Activated CD4-positive, alpha-beta T cell treated with anti-CD3 and anti-CD28 coated beads, Interleukin-2, amount 50 U/mL, for 48 hours (primary cell): Measurements from ENCODE around the gene TMCO5A.
"Not testable (repeated sequence)": the region's sequence is repeated elsewhere in the genome, so short reads cannot be mapped to it uniquely, and the experiment has no call there.

ENCODE experiments used
- DNase-seq, 2 experiments: peaks; one replicate each; pipeline ENCODE4 v3.0.0-alpha.2; 2020

TMCO5A gene

DNA sequence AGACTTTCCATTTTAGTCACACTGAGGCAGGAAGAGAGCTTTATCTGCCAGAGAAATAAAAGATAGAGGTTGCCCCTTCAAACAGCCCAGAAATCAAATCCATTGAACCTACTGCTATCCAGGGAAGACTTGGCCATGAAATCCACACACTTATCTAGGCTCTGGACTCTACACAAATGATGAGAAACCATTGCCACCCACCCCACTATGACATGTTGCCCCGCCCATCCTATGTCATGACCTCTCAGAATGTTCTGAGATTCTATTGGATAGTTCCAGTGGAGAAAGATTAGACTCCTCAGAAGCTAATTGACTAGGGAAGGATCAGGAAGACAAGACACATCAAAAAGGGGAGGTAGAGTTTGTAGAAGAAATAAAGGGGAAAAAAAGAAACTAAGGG lies at the start of gene TMCO5A:
TSS of gene TMCO5A (plus strand) at position 301 of the 400 bp plus-strand sequence. CDS start 1,684 bp downstream, outside the sequence.
- no peak for DNase-seq

DNA sequence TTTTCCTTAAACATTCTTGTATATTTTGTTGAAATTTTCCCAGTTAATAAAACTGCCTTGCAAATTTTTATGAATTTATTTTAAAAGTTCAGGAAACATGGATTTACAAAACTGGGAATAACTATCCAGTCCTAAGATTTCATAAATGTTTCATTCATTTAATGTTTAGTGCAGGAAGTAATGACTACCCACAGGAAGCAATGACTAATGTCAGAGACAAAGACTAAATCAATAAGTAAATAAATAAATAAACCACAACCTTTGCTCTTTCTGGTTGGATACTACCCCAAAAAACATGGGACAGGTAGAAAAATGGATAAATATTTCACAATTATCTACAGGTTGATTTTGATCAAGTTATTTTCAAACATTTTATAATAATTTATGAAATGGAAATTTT lies 48.8 kb upstream of the TMCO5A start:
- DNase-seq = no peak

DNA sequence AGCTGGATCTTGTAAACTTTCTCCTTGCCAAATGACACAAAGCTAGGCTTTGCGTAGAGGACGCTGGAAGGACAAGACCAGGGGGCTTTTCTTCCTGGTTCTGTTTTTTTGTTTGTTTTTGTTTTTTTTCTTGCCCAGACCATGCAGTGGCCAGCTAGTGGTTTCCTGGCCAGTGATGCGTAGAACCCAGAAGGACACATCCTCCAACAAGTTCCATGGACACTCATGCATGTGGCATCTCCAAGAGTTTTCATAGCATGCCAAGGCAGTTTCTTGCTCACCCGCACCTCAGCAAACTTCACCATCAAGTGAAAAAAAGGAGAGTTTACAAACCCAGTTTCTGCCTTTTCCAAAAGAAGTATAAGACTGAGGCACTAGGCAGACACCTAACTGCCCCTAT lies 46.1 kb upstream of the TMCO5A start:
- no peak for DNase-seq

DNA sequence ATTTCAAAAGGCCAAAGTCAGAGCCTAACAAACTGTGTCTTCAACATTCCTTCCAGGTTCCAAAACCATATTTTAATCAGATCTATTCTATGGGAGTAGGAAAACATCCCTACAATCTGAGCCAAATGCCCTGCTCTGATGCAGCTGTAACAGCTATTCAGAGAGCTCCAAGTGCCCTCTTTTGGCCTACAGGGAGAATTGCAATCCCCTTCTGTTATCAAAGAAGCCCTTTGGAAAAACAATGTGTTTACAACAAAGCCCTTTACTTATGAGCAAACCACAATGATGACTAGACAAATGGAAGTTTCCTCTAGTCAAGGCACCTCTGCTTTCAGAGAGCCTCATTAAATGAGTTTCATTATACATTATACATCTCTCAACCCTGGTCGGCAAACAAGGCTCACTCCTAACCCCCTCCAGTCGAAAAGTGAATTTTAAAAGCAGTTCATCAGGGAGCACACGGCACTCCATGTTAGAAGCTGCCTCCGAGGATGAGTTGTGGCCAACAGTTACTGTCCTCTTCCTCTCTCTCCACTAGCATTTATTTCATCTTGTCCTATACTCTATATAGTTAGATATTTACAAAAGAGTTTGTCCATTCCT lies 42.6 kb upstream of the TMCO5A start:
- DNase-seq = no peak

DNA sequence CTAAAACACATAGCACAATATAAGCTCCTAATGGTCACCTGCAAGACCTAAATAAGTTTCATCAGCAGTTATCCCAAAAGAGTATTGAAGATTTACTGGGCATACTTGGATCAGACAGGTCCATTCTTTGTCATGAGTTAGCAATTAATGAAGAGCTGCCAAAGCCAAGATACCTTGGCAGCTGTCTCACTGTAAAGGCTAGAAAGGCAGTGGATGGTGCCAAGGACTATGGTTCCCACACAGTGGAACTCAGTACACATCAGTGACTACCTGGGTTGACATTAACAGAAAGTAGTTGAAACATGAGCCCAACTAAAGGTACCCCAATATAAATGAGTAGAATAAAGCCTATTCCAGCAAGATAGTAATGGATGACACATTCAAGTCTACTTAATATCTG lies 41.1 kb upstream of the TMCO5A start:
- no peak for DNase-seq

DNA sequence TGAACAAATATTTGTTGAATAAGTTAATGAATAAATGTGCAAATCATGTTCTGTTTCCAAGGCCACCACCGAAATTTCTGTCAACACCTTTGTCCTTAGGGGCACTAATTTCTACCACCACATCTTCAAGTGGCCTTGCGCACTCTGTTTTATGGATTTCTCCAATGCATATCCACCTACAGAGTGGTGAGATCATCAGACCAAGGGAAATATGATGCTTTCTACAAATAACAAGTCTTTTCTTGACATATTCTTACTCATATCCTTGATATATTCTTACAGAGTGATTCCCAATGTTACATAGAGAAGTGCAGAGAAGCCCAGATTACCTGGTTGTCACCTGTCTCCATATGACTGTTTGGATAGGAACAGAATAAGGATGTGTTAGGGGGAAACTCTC lies 36.1 kb upstream of the TMCO5A start:
- DNase-seq = no peak

DNA sequence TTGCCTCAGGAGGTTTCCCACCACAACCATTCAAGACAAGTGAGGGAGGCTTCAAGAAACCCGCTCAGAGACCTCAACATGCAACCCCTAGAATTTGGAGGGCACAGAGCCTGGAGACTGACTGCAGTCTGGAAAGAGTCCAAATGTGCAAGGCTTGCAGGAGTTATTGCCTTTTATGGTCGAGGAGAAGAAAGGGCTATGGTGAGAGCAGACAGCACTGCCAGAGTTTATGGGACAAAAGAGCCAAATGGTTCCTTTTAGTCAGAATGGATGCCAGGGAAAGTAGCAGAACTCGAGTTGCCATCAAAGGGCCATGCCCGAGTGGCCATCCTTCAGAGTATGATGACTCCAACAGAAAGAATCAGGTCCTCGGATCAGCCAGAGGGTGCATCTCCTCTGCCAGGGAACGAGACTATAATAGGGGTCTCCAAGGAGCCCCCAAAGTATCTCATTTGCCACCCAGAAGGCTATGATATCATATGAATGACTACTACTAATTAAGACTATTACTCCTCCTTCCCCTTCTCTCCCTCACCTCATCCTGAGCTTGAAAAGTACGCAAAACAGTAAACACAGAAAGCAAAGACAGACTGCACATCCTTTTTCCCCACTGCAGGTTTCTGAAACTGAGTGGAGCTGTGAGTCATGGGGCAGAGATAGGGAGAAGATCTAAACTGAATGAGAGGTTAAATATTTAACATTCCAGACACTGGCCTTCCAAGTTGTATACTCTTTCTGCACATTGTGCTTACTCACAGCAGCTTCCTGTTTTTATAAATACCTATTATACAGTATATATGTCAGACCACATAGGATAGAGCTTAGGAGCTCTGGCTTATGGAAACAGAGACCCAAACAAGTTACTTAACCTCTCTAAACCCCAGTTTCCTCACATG lies 33.9 kb upstream of the TMCO5A start:
- no peak for DNase-seq

DNA sequence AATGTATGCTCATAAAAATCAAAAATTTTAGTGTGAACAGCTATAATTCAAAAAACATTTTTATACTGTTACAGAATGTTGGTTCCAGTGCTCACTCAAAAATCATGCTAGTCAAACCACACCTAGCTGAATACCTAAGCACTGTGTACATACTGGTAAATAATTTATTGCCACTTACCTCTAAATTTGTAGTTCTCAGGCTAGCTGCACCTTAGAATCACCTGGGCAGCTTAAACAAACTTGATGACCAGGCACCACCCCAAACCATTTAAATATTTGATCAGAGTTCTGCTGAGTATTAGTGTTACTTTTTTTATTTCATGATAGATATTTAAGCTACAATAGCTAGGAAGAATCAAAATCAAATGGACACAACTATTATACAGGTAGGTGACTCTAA lies 32.3 kb upstream of the TMCO5A start:
- no peak for DNase-seq

DNA sequence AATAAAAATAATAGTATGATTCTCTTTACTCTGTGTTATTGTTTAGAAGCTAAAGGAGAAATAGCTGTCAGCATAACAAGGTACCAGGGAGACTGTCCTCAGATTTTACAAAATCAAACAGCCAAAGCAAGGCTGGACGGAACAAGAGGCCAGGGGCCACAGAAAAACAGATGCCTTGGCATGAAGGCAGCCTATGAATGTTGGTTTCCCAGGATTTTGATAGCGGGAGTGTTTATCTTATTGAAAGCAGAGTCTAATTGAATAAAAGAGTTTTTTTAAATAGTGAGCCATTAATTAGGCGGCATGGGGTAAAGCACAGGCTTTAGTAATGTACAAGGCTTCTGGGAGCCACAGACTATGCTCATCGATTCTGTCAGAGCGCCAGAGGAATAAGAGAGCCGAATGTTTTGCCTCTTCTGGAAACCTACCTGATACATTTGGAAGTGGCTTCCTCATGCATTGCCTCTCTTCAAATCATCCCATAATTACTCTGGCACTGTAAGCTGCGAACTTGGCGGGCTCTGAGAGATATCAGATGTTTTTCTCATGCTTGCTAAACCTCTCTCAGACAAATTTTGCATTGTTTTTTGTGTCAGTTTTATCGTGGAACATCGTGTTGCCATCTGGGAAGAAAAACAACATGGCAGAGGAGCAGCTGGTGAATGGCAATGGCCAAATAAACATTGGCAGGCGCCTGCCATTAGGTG lies 30.4 kb upstream of the TMCO5A start:
- DNase-seq = no peak

DNA sequence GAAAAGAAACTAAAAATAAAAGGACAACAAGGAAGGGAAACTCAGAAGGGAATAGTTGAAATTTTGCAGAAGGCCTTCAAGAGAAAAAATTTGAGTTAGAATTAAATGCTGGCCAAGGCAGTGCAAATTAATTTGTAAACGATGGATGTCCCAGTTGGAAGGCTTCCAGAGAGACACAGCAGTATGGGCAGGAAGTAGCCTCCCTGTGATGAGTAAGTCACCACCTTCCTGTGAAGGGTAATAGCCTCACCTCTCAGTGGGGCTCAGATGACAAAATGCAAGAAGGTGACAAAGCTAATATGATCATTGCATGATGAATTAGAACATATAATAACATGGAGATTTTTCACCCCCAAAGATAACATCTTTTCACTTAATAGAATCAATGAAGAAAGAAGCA lies 27.3 kb upstream of the TMCO5A start:
- DNase-seq = no peak

DNA sequence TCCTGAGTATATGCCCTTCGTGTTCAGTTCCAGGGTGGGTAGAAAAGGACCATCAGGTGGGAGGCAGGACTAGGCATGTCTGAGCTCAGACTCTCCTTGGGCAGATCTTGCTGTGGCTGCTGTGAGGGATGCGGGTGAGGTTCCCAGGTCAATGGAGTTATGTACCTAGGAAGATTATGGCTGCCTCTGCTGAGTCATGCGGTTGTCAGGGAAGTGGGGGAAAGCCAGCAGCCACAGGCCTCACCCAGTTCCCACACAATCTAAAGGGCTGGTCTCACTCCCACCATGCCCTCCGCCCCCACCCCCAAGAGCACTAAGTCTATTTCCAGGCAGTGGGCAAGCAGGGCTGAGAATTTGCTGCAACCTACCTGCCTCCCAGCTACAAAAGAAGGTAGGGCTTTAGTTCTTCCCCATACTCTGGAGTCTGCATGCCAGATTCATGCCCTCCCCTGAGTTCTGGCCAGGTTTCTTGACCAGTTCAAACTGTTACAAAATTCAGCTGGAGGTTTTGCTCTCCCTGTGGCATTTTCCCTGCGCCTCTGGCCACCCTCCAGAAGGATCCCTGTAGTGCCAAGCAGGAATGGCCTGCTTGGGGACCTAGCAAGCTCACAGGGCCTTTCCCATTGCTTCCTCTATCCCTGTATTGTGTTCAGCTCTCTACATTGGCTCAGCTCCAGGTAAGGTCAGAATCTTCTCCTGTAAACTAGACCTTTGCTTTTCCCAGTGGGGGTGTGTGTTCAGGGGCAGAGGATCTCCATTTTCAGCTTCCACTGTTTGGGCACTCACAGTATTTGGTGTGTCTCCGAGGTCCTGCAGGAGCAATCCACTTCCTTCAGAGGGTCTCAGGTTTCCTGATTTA lies 12.7 kb upstream of the TMCO5A start:
- DNase-seq = no peak

DNA sequence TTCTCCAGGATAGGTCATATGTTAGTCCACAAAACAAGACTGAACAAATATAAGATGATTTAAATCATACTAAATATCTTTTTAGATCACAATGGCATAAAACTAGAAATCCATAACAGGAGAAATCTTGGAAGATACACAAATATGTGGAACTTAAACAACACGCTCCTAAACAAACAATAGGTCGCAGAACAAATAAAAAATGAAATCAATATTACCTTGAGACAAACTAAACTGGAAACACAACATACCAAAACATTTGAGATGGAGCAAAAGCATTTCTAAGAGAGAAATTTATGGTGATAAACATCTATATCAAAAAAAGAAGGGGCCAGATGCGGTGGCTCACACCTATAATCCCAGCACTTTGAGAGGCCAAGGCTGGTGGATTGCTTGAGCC lies 8.3 kb upstream of the TMCO5A start:
- no peak for DNase-seq

DNA sequence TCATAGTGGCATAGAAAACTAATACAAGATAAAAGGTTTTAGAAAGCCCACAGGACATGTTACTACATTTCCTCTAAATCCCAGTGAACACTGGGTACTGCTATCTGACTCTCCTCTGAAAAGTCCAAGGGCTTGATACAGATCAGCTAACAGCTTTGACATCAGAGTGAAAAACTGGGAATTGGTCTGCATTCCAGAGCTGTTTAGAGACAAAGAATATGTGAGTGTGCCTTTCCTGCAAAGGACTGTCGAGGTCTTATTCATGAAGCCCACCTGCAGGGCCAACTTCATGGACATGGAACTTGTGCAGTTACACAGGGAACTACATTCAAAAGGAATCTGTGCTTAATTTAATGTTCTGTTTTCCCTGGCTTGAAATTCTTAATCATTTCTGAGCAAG lies 5.2 kb upstream of the TMCO5A start:
- no peak for DNase-seq

DNA sequence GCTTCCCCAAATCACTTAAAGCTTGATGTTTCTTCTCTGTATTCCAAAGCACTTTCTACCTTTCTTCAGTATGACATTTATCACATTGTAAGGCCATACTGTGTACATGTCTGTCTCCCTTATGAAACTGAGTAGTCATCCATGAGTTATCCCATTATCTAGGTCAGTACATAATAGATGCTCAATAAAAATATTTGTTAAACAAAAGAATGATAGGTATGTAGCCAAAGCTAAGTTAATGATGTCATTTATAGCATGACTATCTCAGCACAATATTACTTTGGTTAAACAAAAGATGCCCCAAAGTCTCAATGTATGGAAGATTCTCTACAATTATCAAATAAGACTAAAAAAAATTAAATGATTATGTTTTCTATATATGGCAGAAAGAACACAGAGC lies 3.1 kb upstream of the TMCO5A start:
- DNase-seq = no peak

DNA sequence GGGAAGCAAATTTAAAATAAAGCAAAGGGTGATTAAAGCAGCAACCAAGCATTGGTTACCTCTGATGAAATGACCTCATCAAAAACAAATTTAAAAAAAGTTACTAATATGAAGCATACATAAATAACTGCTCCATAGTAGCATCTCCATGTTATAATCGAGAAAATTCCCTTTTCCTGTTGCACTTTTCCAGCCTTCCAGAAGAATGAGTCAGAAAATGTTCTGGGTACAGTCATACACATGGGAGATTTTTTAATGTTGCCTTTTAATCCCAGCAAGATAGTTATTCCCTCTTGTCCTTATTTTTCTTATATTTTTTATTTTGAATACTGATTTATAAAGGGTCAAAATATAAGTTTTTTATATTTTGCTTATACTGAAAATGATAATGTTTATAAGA lies 2.6 kb upstream of the TMCO5A start:
- no peak for DNase-seq

DNA sequence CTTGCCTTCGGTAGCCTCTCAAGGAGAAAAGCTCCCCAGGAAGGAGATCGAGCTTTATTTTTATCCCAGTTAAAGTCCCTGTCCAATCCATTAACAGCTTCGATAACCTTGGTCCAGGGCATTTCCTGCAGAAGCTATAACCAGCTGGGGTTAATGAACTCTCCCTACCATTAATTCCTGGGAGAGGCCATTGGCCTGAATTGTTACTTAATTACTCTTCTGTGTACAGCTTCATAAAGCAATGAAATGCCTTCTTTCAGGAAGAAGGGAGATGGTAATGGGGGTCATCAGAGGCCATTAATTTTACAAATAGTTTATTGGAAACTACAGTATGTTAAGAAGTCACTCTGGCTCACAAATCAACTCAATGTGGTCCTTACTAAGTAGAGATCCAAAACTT lies 1.9 kb upstream of the TMCO5A start:
- no peak for DNase-seq

DNA sequence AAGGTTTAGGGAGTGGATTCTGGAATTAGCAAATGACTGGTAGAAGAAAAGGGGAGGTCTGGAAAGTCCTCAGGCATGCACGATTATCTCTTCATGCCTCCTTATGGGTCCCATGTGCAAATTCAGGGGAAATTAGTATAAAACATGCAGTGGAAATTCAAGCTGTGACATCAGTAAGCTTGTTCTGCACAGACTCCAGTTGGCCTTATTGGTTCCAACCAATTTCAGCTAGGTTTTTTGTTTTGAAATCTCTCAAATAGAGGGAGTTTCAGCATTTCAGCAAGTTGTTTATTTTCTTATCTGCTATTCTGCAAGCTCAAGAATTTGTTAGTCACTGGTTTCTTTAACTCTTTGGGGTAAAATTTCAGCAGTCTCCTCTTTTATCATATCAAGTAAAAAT lies 774 bp upstream of the TMCO5A start:
- no peak for DNase-seq

DNA sequence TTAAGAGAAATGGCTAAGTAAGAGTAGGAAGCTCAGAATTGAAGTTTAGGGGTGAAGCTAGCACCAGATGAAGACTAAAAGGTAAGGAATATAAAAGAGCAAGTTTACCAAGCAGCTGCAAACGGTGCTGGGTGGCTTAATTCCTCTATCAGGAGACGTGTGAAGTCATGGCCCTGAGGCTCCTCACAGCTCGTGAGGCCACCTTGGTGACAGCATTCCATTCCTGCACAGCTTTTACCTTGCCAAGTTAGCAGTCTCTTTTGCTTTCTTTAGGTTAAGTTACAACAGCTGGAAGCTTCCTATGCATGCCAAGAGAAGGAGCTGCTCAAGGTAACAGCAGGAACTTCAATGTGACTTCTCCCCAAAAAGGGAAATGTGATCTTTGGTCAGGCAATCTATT lies 6.4 kb downstream of the TMCO5A start:
- no peak for DNase-seq

DNA sequence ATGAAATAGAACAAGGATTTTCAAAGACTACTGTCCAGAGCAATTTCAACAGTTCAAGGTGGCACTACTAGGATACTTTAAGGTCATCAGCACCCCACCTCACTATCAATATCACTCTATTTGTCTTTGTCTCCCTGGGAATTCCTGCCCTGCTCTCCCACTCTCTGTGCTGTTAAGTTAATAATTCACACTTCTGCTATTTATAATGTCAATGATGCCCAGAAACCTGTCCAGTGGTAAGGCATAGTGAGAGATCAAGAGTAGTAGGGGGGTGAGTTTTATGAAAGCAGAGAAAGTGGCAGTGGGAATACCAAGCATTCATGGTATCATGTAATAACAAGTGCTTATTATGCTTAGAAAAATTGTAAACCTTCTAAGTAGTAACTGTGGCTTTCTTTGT lies 7.3 kb downstream of the TMCO5A start:
- DNase-seq = no peak

DNA sequence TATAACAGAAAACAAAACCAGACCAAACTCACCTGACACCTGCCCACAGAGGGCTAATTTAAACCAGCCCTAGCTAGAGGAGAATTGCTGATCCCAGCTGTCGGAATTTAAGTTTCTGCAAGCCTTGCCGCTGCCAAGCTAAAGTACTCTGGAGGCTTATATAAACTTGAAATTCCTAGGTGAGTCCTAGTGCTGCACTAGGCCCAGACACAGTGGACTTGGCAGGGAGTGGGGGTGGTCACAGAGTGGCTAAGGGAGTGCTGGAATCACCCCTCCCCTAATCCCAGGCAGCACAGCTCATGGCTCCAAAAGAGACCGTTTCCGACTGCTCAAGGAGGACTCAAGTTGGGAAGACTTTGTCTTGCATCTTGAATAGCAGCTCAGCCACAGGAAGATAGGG lies 17.6 kb downstream of the TMCO5A start:
- DNase-seq = no peak

DNA sequence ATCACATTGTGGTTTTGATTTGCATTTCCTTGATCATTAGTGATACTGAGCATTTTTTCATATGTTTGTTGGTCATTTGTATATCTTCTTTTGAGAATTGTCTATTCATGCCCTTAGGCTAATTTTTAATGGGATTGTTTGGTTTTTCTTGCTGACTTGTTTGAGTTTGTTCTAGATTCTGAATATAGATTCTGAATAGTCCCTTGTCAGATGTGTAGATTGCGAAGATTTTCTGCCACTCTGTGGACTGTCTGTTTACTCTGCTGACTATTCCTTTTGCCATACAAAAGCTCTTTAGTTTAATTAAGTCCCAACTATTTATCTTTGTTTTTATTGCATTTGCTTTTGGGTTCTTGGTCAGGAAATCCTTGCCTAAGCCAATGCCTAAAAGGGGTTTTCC lies 26.3 kb downstream of the TMCO5A start:
- DNase-seq = not testable (repeated sequence)

DNA sequence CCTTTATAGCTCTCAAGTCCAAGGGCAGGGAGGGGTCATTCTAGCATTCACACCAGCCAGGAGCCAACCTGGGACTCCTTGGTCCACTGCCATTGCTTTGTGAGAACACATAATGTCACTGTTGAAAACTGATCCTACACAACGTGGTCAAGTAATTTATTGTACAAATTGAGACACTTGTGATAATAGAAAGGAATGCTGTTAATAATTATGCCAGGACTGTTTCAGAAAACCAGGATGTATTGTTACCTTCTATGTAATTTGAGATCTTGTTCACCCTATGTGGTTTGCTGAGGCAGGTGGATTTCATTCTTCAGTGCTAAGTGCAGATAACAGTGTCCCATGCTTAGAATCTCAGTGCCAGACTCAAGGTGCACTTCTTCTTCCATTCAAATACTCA lies 33.3 kb downstream of the TMCO5A start:
- no peak for DNase-seq

DNA sequence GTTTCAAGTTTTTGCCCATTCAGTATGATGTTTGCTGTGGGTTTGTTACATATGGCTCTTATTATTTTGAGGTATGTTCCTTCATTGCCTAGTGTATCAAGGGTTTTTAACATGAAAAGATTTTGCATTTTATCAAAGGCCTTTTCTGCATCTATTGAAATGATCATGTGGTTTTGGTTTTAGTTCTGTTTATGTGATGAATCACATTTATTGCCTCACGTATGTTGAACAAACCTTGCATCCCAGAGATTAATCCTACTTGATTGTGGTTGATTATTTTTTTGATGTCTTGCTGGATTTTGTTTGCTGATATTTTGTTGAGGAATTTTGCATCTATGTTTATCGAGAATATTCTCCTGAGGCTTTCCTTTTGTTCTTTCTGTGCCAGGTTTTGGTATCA lies 39.4 kb downstream of the TMCO5A start:
- no peak for DNase-seq
